ACC112 (cell line): ENCODE data around the gene BCL7C.
A peak's percentile ranks its signal among the peaks of the same experiment; 100 is the strongest.

Source experiments
- H2AFZ ChIP-seq: fragments of 200-600 bp; sonication (generic); one replicate; pipeline ENCODE4 v1.6.0; 2017; ENCODE audit warnings: antibody characterized with exemption, low read length; ENCODE audit not compliant: unreplicated experiment
- H3K27ac ChIP-seq: fragments of 200-600 bp; sonication (generic); 2 replicates; pipeline ENCODE4 v1.5.1; 2014; ENCODE audit warnings: low read depth, mild to moderate bottlenecking, antibody characterized with exemption, low read length, moderate library complexity
- H3K27me3 ChIP-seq: fragments of 200-600 bp; sonication (generic); 2 replicates; pipeline ENCODE4 v1.6.1; 2014; ENCODE audit warnings: mild to moderate bottlenecking, antibody characterized with exemption, low read length, moderate library complexity, mixed read lengths; ENCODE audit not compliant: insufficient read depth
- H3K36me3 ChIP-seq: fragments of 200-600 bp; sonication (generic); 2 replicates; pipeline ENCODE4 v1.6.1; 2016; ENCODE audit warnings: mild to moderate bottlenecking, antibody characterized with exemption, low read length, moderate library complexity, mixed read lengths; ENCODE audit not compliant: insufficient read depth
- H3K4me1 ChIP-seq: fragments of 200-600 bp; sonication (generic); one replicate; pipeline ENCODE4 v1.6.1; 2016; ENCODE audit warnings: low read length, mixed read lengths; ENCODE audit not compliant: insufficient read depth, unreplicated experiment, control insufficient read depth
- H3K4me3 ChIP-seq: fragments of 200-600 bp; sonication (generic); 2 replicates; pipeline ENCODE4 v1.5.1; 2014; ENCODE audit warnings: mild to moderate bottlenecking, low read depth, low read length
- H3K79me2 ChIP-seq: fragments of 200-600 bp; sonication (generic); one replicate; pipeline ENCODE4 v1.6.0; 2016; ENCODE audit warnings: low read length; ENCODE audit not compliant: control insufficient read depth, unreplicated experiment, insufficient read depth

Gene BCL7C

GRCh38 chr16:30858111-30858495, 35.8 kb downstream of the BCL7C start:
- Histone ChIP-seq H3K4me1 (no peaks in the 10 kb centered on the region), H3K27me3 (no peaks in the 10 kb centered on the region), H3K36me3 (no peaks in the 10 kb centered on the region), H3K27ac (no peak overlapping the region), H3K79me2 (no peaks in the 10 kb centered on the region), H3K4me3 (no peak overlapping the region), H2AFZ (no peak overlapping the region)

GRCh38 chr16:30853758-30854157, 40.1 kb downstream of the BCL7C start:
- H3K4me1 ChIP-seq: no peaks in the 10 kb centered on the region
- no peaks in the 10 kb centered on the region for H3K79me2 ChIP-seq
- H3K36me3 ChIP-seq: no peaks in the 10 kb centered on the region
- no peak overlapping the region for H3K27ac ChIP-seq
- no peak overlapping the region for H2AFZ ChIP-seq
- no peak overlapping the region for H3K4me3 ChIP-seq
- no peaks in the 10 kb centered on the region for H3K27me3 ChIP-seq

GRCh38 chr16:30850246-30850645, 43.6 kb downstream of the BCL7C start:
- H3K27me3 ChIP-seq: no peaks in the 10 kb centered on the region
- H3K79me2 ChIP-seq: no peaks in the 10 kb centered on the region
- no peaks in the 10 kb centered on the region for H3K4me1 ChIP-seq
- H3K4me3 ChIP-seq: no peak overlapping the region
- H3K36me3 ChIP-seq: no peaks in the 10 kb centered on the region
- no peak overlapping the region for H3K27ac ChIP-seq
- H2AFZ ChIP-seq: no peak overlapping the region

- Histone ChIP-seq H3K27ac (no peak overlapping the region), H3K4me1 (no peaks in the 10 kb centered on the region), H3K36me3 (no peaks in the 10 kb centered on the region), H3K79me2 (no peaks in the 10 kb centered on the region), H3K4me3 (no peak overlapping the region), H3K27me3 (no peaks in the 10 kb centered on the region), H2AFZ (no peak overlapping the region)
Observed at GRCh38 chr16:30846649-30847402, 47.1 kb downstream of the BCL7C start.

GRCh38 chr16:30844671-30845449, 49.0 kb downstream of the BCL7C start:
- no peak overlapping the region for H3K27ac ChIP-seq
- no peaks in the 10 kb centered on the region for H3K4me1 ChIP-seq
- no peaks in the 10 kb centered on the region for H3K27me3 ChIP-seq
- H2AFZ ChIP-seq: peak overlapping the region; percentile 19
- no peaks in the 10 kb centered on the region for H3K79me2 ChIP-seq
- H3K36me3 ChIP-seq: no peaks in the 10 kb centered on the region
- H3K4me3 ChIP-seq: peak overlapping the region; percentile 54

GRCh38 chr16:30844346-30844670, 49.6 kb downstream of the BCL7C start:
- no peak overlapping the region for H3K4me3 ChIP-seq
- H3K79me2 ChIP-seq: no peaks in the 10 kb centered on the region
- H3K27me3 ChIP-seq: no peaks in the 10 kb centered on the region
- H3K27ac ChIP-seq: no peak overlapping the region
- no peaks in the 10 kb centered on the region for H3K4me1 ChIP-seq
- H3K36me3 ChIP-seq: no peaks in the 10 kb centered on the region
- H2AFZ ChIP-seq: no peak overlapping the region

- H3K27me3 ChIP-seq: no peaks in the 10 kb centered on the region
- no peaks in the 10 kb centered on the region for H3K79me2 ChIP-seq
- H3K27ac ChIP-seq: no peak overlapping the region
- H3K4me1 ChIP-seq: no peaks in the 10 kb centered on the region
- H3K36me3 ChIP-seq: no peaks in the 10 kb centered on the region
- no peak overlapping the region for H3K4me3 ChIP-seq
- no peak overlapping the region for H2AFZ ChIP-seq
Observed at GRCh38 chr16:30843501-30843900, 50.4 kb downstream of the BCL7C start.

GRCh38 chr16:30842971-30843370, 50.9 kb downstream of the BCL7C start:
- no peaks in the 10 kb centered on the region for H3K4me1 ChIP-seq
- no peaks in the 10 kb centered on the region for H3K36me3 ChIP-seq
- H3K27ac ChIP-seq: no peak overlapping the region
- H3K27me3 ChIP-seq: no peaks in the 10 kb centered on the region
- H3K79me2 ChIP-seq: no peaks in the 10 kb centered on the region
- no peak overlapping the region for H3K4me3 ChIP-seq
- no peak overlapping the region for H2AFZ ChIP-seq

- Histone ChIP-seq H2AFZ (no peak overlapping the region), H3K27ac (no peak overlapping the region), H3K4me3 (no peak overlapping the region), H3K36me3 (no peaks in the 10 kb centered on the region), H3K27me3 (no peaks in the 10 kb centered on the region), H3K4me1 (no peaks in the 10 kb centered on the region), H3K79me2 (no peaks in the 10 kb centered on the region)
Observed at GRCh38 chr16:30841332-30841731, 52.5 kb downstream of the BCL7C start.

- no peak overlapping the region for H3K4me3 ChIP-seq
- no peaks in the 10 kb centered on the region for H3K79me2 ChIP-seq
- no peaks in the 10 kb centered on the region for H3K27me3 ChIP-seq
- H2AFZ ChIP-seq: no peak overlapping the region
- H3K36me3 ChIP-seq: no peaks in the 10 kb centered on the region
- no peaks in the 10 kb centered on the region for H3K4me1 ChIP-seq
- no peak overlapping the region for H3K27ac ChIP-seq
Observed at GRCh38 chr16:30840611-30841010, 53.3 kb downstream of the BCL7C start.
